SKM-1 treated with dmso at 0.1 percent for 144 hours (cell line): ENCODE measurements around the gene CDRT4.
"Not testable (repeated sequence)": the region's sequence is repeated elsewhere in the genome, so short reads cannot be mapped to it uniquely, and the experiment has no call there.

Experiments
- DNase-seq: peaks from one replicate; lab custom pipeline; 2025; ENCODE audit not compliant: unreplicated experiment; lab: John Stamatoyannopoulos, UW

Gene CDRT4

DNA sequence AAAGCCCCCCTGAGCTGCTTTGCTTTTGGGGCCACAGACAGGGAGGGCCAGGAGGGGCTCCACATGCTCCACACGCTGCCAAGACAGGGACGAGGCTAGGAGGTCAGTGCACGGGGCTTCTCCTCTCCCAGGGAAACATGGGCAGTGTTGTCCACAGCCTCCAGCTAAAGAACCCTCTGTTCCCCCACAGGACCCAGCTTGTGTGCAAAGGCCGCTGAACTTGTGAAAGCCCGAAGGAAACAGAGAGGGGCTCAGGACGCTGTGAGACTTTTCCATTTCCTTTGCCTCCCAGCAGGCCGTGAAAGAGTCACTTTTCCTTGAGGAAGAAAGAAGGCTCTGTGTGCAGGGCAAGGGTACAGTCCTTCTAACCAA is 9.7 kb downstream of the CDRT4 start:
- DNase-seq, result no peak

DNA sequence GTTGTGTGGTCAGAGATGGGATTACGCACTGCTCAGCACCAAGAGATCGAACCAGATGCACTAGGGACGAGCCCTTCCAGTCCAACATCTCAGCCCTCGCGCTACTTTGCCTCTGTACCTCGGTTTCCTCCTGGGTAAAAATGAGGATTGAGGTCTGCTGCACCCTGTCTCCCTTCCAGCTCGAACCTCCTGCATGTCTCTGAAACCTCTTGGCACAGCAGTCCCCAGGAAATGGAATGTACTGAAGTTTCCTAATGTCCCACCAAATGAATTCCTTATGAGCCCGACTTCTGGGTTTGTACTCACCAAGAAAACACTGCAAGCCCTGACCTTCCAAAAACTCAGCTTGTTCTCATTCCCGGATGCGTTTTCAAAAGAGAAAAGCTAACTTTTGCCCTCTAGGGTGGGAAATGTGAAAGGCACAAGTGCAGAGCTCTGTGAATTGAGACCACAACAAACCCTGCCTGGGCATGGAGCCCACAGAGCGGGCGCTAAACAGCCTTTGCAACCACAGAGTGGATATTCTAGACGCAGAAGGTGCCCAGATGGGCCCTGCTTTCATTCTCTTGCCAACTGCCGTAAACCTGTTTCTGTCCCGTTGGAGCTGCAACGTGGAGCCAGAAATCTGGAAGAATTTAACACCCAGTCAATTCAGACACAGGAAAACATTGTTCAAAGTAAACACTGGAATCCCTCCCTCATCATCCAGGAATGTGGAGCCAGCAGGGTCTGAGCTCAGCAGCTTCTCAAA is 10.3 kb downstream of the CDRT4 start:
- no peak for DNase-seq

DNA sequence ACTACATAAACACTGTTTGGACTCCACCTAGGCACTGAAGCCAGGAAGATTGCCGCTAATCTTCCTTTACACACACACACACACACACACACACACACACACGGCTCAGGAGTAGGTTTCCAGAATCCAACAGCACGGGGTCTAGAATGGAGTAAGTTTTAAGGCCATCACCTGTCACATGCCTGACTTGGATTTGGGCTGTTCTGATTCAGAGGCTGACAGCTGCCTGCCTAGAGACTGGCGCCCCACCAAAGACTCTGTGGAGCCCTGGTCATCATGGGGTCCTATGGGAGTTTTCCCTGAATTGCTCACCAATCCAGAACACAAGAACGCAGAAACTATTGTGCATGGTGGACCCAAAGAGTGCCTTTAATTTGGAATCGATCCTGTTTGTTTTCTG is 10.9 kb downstream of the CDRT4 start:
- no peak for DNase-seq

DNA sequence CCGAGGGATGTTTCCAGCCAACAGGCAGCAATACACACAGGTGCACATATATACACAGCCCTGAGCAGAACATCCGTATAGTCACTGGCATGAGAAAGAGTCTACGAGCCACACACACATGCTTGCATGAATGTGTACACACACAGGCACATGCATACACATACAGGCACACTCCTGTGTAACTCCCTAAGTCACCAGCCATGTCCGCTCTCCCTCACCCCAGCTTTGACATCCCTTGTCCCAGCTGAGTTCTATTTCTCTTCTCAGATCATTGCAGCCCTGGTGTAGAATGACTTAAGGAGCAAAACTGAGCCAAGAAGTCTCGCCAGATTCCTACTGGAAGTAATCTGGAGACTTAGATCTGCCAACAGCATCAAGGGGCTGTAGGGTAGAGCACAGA is 13.1 kb downstream of the CDRT4 start:
- DNase-seq, result no peak

DNA sequence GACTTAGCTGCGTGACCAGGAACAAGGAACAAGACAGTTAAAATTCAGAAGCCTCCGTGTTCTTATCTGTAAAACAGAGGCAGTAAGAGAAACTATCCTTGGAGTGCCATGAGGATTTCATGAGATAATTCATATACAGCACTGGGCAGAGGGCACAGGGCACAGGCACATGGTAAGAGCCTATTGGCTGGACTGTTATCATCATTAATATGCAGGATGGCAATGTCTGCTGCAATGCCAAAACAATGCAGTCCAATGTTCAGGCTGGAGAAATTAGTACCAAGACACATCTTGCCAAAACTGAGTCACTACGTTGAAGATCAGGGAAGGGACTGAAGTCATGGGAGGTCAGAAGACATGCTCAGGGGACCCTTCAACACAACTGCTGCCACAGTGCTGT is 13.6 kb downstream of the CDRT4 start:
- no peak for DNase-seq

DNA sequence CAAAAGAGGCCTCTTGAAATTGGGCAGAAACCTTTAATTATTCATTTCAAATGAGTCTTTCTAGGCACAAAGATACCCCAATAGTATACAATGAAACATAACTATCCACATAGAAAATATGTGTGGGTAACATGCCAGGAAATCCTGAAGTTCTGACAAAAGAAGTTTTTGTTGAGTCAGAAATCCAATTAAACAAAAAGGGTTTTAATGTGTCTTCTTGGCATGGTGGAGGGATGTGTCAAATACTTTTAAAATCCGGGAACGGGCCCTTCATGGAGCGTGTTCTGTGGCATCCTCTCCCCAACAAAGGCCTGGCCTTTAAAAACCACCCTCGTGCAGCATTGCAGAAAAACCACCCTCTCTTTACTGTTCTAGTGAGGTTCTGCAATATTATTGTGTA is 14.2 kb downstream of the CDRT4 start:
- no peak for DNase-seq

DNA sequence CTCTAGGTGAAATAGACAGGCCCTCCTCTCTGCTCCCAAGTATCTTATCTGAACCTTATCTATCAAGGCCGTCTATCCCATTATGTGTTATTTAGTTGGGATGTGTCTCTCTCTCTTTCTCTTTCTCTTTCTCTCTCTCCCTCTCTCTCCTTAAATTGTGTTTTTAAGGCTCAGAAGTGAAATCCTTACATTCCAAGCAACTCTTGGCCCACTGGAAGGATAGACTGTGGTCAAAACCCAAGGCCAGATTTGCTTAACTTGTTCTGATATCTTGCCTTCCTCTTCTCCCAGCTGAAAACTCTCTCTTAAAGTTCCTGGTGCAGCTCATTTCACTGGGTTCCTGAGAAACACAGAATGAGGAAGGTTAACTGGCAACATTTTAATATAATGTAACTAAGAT is 14.7 kb downstream of the CDRT4 start:
- no peak for DNase-seq

DNA sequence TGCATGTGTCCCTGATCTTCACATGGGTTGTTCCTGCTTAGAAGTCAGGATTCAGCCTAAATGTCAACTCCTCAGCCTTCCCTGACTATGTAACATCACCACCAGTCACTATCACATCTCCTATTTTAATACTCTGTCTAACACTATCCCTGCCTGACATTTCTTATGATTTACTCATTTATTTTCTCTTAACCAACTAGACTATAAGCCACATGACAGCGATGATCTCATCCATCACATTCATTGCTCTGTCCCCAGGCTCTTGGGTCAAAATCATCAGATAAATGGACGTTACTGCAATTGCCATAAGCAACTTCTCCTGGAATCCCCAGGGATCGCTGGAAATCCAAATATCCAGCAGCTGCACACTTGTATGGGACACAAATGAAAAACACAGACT is 15.7 kb downstream of the CDRT4 start:
- no peak for DNase-seq

DNA sequence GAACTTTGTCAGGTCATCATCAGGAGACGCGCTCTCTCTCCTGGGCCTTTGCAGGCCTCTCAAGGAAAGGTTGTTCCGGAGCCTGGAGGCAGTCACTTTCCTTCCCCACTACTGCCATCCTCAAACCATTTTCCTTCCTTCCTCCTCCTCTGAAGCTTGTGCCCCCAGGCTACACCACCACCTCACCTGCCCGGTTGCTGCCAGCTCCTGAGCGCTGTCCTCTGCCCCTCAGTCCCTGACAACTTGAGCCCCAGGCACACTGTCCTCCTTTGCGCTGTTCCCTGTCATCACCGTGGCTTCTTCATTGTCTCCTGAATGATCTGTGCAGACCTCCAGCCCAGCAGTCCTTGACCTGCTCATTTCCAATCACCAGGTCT is 18.9 kb downstream of the CDRT4 start:
- no peak for DNase-seq

DNA sequence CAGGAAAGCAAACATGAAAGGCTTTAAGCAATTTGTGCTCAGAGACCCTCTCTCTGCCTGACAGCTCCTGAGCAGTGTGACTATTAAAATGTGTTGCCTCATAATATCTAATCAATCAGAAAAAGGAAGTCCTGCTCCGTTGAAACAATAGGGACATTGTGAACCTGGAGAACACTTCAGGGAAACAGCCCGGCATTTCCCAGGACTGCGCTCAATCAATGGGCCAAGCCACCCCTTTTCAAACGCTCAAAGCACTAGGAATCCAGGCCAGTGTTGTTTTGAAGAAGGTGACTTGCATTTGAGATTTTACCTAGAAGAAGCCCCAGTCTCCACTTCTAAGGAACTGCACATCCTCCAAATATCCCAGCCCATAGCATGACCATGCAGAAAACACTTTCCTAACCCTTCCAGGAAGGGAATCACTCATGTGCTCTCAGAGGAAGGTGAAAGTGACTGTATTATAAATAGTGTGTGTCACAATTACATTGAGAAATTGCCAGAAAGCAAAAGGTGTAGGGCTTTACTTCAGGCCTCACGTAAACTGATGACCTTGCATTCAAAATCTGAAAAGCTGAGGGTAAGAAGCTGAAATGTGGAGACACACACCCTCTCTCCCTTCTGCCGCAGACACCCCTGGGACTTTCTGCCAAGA is 19.4 kb downstream of the CDRT4 start:
- no peak for DNase-seq

DNA sequence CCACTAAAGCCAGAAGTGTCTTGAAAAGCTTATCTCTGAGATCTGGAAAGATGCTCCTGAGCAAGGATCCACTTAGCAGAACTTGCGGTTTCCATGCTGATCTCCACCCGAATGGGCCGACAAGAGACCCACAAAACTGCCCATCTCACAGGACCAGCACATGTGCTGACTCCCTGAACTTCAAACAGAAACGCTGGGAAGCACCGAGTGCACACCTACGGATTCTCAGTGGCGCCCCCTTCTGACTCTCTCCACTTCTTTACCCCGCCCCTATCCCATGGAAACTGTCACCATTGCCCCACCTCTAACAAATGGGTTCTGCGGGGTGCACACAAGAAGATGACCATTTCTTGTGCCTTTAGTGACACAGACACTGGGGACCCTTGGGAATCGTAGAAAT is 21.4 kb downstream of the CDRT4 start:
- DNase-seq, result no peak

DNA sequence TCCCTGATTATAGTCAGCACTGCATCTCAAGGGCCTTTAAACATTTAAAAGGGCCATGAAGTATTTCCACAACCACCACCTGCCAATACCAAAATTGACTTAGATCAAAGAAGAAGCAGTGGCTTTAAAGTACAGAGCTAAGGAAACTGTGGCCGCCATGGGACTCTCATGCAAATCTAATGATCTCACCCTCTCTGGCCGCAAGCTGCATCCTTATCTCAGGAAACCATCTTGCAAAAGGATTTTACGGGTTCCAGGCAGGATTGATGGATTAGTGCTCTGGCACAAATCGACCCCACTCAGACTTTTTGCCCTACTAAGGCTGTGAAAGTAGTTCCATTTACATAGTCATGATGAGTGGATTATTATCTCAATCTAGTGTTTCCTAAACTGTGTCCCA is 22.6 kb downstream of the CDRT4 start:
- DNase-seq, result no peak

DNA sequence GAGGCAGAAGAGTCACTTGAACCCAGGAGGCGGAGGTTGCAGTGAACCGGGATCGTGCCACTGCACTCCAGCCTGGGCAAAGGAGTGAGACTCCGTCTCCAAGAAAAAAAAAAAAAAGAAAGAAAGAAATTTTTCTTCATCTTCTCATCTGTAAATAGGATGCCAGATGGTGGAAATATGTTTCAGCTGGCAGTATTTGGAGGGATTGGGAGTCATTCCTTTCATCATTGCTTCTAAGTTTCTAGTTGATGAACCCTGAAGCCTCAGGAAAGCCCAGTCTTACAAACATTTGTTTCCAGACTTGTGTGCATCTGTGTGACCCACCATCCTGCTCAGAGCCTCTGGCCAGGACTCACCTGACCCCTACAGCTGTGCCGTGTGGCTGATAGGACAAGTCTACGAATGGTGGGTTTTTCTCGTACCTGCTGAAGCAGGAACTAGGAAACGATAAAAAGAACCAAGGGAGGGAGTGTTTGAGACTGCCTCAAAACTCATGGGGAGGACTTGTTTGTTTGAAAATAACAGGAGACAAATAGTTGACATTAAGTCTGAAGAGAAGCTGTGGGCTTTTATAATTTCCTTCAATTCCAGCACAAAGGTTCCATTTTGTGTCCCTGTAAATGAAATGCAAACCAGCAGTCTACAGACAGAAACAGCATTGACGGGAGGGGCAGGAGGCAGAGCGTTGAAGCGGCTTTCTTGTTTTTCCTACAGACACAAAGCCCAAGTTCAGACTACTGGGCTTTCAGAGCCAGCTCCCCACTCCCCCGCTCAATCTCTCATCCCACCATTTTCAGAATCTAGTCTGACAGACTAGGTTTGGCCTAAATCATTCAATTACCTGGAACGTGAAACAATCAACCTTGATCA is 24.9 kb downstream of the CDRT4 start:
- no peak for DNase-seq

DNA sequence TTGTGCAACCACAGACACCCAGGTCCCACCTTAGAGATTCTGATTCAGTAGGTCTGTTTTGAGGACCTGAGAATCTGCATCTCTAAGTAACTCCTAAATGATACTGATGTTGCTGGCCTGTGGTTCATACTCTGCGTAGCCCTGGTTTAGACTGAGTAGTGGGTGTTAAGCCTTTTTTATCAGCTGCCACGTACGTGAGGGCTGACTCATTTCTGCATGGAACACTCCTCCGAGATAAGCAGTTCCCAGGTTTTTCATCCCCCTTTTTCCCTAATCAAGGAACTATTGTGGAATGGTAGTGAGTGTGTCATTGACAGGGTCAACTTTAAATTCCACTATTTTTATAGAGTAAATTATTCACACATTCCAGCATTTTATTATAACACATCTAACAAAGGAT is 26.1 kb downstream of the CDRT4 start:
- DNase-seq, result no peak

DNA sequence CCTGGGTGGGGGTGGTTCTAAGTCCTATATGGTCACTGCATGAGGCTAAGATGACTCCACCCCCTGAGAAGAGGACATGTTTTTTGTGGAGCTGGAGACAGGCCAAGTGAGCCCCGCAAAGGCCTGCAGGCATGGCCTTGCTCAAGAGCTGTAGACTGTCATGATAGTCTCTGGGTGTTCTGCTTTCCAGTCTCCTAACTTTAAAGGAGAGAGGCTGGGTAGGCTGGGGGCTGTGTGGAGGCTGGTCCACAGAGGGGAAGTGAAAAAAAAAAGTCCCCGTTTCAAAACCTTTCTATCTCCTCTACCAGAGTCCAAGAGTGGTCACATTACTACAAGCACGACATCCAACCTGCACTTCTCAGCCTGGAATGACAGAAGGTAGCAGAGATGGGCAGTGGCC is 27.1 kb downstream of the CDRT4 start:
- DNase-seq, result peak; percentile 34

DNA sequence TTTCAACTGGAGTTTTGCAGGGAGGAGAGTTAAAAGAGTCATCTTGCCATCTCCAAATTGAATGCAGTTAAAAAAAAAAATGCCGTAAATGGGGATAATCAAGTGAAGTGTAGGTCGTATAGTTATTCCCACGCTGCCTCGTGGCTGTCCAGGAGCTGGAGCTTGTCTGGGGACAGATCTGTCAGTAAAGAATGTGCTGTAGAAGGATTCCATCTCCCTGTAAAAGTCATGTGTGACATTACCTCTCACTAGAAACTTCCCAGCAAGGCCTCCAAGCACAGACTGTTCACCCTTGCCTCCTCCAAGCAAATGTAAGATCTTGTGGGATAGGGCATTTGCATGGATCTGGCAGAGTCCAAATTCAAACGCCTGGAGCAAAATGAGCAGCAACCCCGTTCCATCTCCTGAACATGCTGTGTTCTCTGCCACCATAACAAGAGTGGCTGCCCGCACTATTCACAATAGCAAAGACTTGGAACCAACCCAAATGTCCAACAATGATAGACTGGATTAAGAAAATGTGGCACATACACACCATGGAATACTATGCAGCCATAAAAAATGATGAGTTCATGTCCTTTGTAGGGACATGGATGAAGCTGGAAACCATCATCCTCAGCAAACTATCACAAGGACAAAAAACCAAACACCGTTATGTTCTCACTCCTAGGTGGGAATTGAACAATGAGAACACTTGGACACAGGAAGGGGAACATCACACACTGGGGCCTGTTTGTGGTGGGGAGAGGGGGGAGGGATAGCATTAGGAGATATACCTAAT is 28.0 kb downstream of the CDRT4 start:
- DNase-seq, result not testable (repeated sequence)

DNA sequence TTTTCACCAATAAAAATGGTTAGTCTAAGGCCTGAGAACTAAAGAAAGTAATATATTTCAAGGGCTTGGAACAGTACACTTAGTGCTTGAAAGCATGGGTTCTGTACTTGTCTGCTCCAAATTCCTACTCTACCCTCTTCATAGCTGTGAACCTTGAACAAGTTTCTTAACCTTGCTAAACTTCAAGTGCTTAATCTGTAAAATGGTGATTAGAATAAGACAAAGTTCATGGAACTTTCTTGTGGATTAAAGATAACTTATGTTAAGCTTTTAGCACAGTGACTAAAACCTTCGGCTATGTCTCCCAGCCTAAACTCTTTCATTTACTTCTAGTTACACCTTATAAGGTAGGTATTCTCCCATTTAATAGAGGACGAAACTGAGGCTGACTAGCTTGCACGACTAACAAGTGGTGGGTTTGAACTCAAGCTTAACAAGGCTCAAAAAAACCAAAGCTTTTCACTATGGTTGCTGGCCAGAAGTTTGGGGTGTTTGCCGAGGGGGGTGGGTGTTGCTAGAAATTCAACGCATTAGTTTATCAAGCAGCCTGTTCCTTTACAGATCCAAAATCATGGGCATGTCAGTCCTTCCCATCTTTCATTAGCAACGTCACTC is 28.8 kb downstream of the CDRT4 start:
- DNase-seq, result no peak

DNA sequence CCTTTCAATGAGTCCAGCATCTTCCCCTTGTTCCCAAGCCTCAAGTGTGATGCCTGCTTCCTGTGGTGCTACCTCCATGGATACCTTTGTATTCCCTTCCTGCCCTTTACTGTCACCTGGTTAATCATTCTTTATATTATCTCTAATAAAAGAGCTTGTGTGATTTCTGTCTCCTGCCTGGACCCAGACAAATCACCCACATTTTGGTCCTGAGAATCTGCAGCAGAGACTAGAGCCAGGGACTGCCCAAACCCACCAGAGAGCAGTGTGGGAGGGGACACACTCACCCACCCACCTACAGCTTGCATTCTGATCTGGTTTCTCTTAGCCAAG is 30.2 kb downstream of the CDRT4 start:
- DNase-seq, result no peak

DNA sequence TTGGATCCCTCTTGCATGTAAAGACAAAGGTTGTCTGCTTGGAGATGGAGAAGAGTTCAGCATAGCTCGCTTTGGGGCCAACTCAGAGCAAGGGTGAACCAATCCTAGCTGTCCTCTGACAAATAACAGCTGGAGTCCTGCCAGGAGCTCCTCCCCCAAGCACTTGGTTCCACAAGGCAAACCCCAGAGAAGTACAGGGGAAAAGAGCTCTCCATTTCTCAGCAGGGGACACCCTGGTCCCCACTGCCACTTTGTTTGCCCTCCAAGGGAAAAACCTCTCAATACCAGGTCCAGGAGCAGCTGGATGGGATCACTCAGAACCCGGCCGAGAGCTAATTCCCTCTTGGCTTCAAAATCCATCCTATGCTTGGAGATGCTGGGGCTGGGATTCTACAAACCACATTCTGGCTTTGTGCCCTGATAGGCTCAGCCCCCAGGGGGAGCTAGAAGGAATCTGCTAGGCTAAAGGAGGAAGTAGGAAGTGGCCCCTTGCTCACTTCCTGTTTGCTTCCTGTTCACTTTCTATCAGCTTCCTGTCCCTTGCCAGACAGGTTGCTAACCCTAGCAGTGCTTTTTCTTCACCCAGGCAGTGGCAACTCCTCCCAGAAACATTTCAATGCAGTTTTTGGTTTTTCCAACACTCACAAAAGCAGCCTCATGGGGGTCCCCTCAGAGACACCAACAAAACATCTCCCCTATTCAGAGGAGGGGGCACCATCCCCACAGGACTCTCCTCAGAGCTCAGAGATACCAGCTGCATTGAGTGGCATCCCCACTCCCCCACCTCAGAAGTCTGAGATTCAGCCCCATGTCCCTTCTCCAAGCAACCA is 30.7 kb downstream of the CDRT4 start:
- peak; percentile 68 for DNase-seq

DNA sequence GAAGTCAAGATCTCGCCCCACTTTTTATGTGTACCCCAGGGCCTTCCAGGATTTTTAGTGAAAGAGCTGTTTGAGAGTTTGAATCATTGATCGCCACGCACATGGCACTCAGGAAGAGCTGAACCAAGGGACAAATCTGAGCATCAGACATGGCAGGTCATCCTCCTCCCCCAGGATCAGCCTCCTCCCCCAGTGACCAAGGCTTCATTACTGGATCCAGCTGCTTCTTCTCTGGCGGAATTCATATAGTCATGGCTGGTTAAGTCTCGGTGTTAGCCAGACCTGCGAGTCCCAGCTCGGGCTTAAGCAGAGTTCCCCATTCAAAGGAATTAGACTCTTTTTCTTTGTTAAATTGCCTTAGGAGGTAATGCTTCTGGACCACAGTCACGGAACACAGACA is 32.5 kb downstream of the CDRT4 start:
- no peak for DNase-seq
